Neural cell (in vitro differentiated cells): Measurements from ENCODE around the gene ARHGEF17. TPM values are rescaled to one million over a fixed set of nuclear protein-coding genes. Genes with fewer than 3 reads are reported as not detected.

ENCODE experiments used
- H2AFZ ChIP-seq: fragments of 200-600, 300-800 bp; sonication (generic), shearing (Covaris generic); 2 replicates; pipeline ENCODE4 v1.6.0; 2014; ENCODE audit warnings: low read depth, mild to moderate bottlenecking, antibody characterized with exemption, low read length, moderate library complexity
- H3F3A ChIP-seq: fragments of 200-600 bp; shearing (Covaris generic); 2 replicates; pipeline ENCODE4 v1.6.1; 2016; ENCODE audit warnings: mild to moderate bottlenecking, moderate library complexity, mixed read lengths, antibody characterized with exemption, low read length; ENCODE audit not compliant: insufficient read depth, poor library complexity, severe bottlenecking
- H3K27ac ChIP-seq: fragments of 200-600, 300-800 bp; sonication (generic), shearing (Covaris generic); 2 replicates; pipeline ENCODE4 v1.5.1; 2014; ENCODE audit warnings: mild to moderate bottlenecking, low read length, moderate library complexity
- H3K27me3 ChIP-seq: fragments of 300-800, 200-600 bp; sonication (generic), shearing (Covaris generic); 2 replicates; pipeline ENCODE4 v1.6.0; 2014; ENCODE audit warnings: mild to moderate bottlenecking, low read depth, low read length, moderate library complexity; ENCODE audit not compliant: insufficient read depth
- H3K36me3 ChIP-seq: fragments of 300-800, 200-600 bp; sonication (generic), shearing (Covaris generic); 2 replicates; pipeline ENCODE4 v1.5.1; 2014; ENCODE audit warnings: mild to moderate bottlenecking, antibody characterized with exemption, low read length, moderate library complexity; ENCODE audit not compliant: insufficient read depth
- H3K4me2 ChIP-seq: fragments of 300-800, 200-600 bp; sonication (generic), shearing (Covaris generic); 2 replicates; pipeline ENCODE4 v1.6.0; 2014; ENCODE audit warnings: mild to moderate bottlenecking, low read length
- H3K4me3 ChIP-seq: fragments of 300-800, 200-600 bp; sonication (generic), shearing (Covaris generic); 2 replicates; pipeline ENCODE4 v1.5.1; 2014; ENCODE audit warnings: mild to moderate bottlenecking, low read length, moderate library complexity
- H3K79me2 ChIP-seq: fragments of 200-600 bp; shearing (Covaris generic); replicated peaks from 2 replicates; pipeline ENCODE4 v1.6.0; 2014; ENCODE audit warnings: mild to moderate bottlenecking, low read length, moderate library complexity; ENCODE audit not compliant: insufficient read depth
- H3K9ac ChIP-seq: fragments of 300-800, 200-600 bp; sonication (generic), shearing (Covaris generic); 2 replicates; pipeline ENCODE4 v1.6.1; 2016; ENCODE audit warnings: mild to moderate bottlenecking, low read length, mixed read lengths
- H3K9me2 ChIP-seq: fragments of 200-600 bp; shearing (Covaris generic); 2 replicates; pipeline ENCODE4 v1.6.1; 2016; ENCODE audit warnings: mild to moderate bottlenecking, low read length, mixed read lengths; ENCODE audit not compliant: insufficient read depth
- H3K9me3 ChIP-seq: fragments of 200-600, 300-800 bp; sonication (generic), shearing (Covaris generic); 2 replicates; pipeline ENCODE4 v1.6.1; 2016; ENCODE audit warnings: mild to moderate bottlenecking, mixed run types, low read length, moderate library complexity, mixed read lengths
- H4K20me1 ChIP-seq: fragments of 200-600 bp; shearing (Covaris generic); 2 replicates; pipeline ENCODE4 v1.6.1; 2016; ENCODE audit warnings: mild to moderate bottlenecking, mixed run types; ENCODE audit not compliant: insufficient read depth
- EP300 ChIP-seq: fragments of 450-650 bp; conservative IDR thresholded peaks from 2 replicates; pipeline ENCODE4 v1.6.1; 2014; ENCODE audit warnings: antibody characterized with exemption, mild to moderate bottlenecking, moderate library complexity; ENCODE audit not compliant: poor library complexity, severe bottlenecking
- EZH2 ChIP-seq: fragments of 200-600, 300-800 bp; shearing (Covaris generic), sonication (generic); IDR thresholded peaks from 2 replicates; pipeline ENCODE4 v1.6.1; 2014; ENCODE audit warnings: antibody characterized with exemption, low read length, borderline replicate concordance, mild to moderate bottlenecking; ENCODE audit not compliant: insufficient read depth, poor library complexity, severe bottlenecking
- MXI1 ChIP-seq: fragments of 450-650 bp; conservative IDR thresholded peaks from 2 replicates; pipeline ENCODE4 v1.6.1; 2014; ENCODE audit warnings: antibody characterized with exemption, mild to moderate bottlenecking; ENCODE audit not compliant: poor library complexity, severe bottlenecking
- POLR2AphosphoS5 ChIP-seq: IDR thresholded peaks from 2 replicates; pipeline ENCODE4 v1.6.1; 2012
- RAD21 ChIP-seq: fragments of 450-650 bp; conservative IDR thresholded peaks from 2 replicates; pipeline ENCODE4 v1.6.1; 2014; ENCODE audit warnings: antibody characterized with exemption, mild to moderate bottlenecking, moderate library complexity
- REST ChIP-seq: IDR thresholded peaks from 2 replicates; pipeline ENCODE4 v1.6.1; 2012; ENCODE audit warnings: borderline replicate concordance
- SMC3 ChIP-seq: fragments of 450-650 bp; conservative IDR thresholded peaks from 2 replicates; pipeline ENCODE4 v1.6.1; 2014; ENCODE audit warnings: antibody characterized with exemption, mild to moderate bottlenecking, moderate library complexity; ENCODE audit not compliant: poor library complexity
- TAF1 ChIP-seq: IDR thresholded peaks from 2 replicates; pipeline ENCODE4 v1.6.1; 2012; ENCODE audit warnings: low read depth
- polyA plus RNA-seq: library from polyadenylated mRNA; depleted of rRNA; stranded (reverse); fragments of >200 nt; gene quantifications from 2 replicates; pipeline ENCODE4 v1.2.3, GENCODE V29; 2014
- TF ChIP-seq, protein P1 (sequence below): fragments of 450-650 bp; IDR thresholded peaks from 2 replicates; pipeline ENCODE4 v1.5.1; 2014; ENCODE audit warnings: antibody characterized with exemption, mild to moderate bottlenecking, moderate library complexity; ENCODE audit not compliant: poor library complexity, severe bottlenecking

ARHGEF17 gene
- polyA plus RNA-seq, 1 donor from 2014 or later = 7.9 TPM

GRCh38 chr11:73306069-73306841 is 1.8 kb upstream of the ARHGEF17 start:
- TF ChIP-seq POLR2AphosphoS5 = no peak
- Histone ChIP-seq H3F3A (no peaks in the 10 kb centered on the region), H3K27ac (no peak overlapping the region), H3K79me2 (peaks cover 14% of the 10 kb centered on the region), H2AFZ (no peak overlapping the region), H3K9me2 (no peaks in the 10 kb centered on the region), H3K9ac (no peak overlapping the region), H3K4me3 (no peak overlapping the region), H3K36me3 (no peaks in the 10 kb centered on the region), H3K4me2 (no peak overlapping the region), H3K9me3 (no peaks in the 10 kb centered on the region), H3K27me3 (peaks cover 16% of the 10 kb centered on the region), H4K20me1 (no peaks in the 10 kb centered on the region)

- TF ChIP-seq TAF1 = no peak
- TF ChIP-seq MXI1 = no peak
- no peak for TF ChIP-seq REST
- TF ChIP-seq RAD21 = no peak
- TF ChIP-seq, protein P1, sequence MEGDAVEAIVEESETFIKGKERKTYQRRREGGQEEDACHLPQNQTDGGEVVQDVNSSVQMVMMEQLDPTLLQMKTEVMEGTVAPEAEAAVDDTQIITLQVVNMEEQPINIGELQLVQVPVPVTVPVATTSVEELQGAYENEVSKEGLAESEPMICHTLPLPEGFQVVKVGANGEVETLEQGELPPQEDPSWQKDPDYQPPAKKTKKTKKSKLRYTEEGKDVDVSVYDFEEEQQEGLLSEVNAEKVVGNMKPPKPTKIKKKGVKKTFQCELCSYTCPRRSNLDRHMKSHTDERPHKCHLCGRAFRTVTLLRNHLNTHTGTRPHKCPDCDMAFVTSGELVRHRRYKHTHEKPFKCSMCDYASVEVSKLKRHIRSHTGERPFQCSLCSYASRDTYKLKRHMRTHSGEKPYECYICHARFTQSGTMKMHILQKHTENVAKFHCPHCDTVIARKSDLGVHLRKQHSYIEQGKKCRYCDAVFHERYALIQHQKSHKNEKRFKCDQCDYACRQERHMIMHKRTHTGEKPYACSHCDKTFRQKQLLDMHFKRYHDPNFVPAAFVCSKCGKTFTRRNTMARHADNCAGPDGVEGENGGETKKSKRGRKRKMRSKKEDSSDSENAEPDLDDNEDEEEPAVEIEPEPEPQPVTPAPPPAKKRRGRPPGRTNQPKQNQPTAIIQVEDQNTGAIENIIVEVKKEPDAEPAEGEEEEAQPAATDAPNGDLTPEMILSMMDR = no peak
- no peak for TF ChIP-seq SMC3
- TF ChIP-seq EP300 = no peak
- TF ChIP-seq POLR2AphosphoS5 = no peak
- TF ChIP-seq EZH2 = no peak
- no peak overlapping the region for H3K27ac ChIP-seq
- no peak overlapping the region for H2AFZ ChIP-seq
Observed at GRCh38 chr11:73306977-73307322, 1.1 kb upstream of the ARHGEF17 start.

More at GRCh38 chr11:73306977-73307322, 1.1 kb upstream of the ARHGEF17 start:
- Histone ChIP-seq H3K36me3 (no peaks in the 10 kb centered on the region), H3K9me3 (no peaks in the 10 kb centered on the region), H3K79me2 (peaks cover 21% of the 10 kb centered on the region), H3K4me3 (peak overlapping the region; percentile 88), H3K9ac (no peak overlapping the region), H4K20me1 (no peaks in the 10 kb centered on the region), H3K4me2 (no peak overlapping the region), H3K9me2 (no peaks in the 10 kb centered on the region), H3K27me3 (peaks cover 16% of the 10 kb centered on the region), H3F3A (no peaks in the 10 kb centered on the region)
